Psoas muscle (tissue), 8 donors: ENCODE results near the gene TMEM252. TPM values are rescaled to one million over a fixed set of nuclear protein-coding genes. Genes with fewer than 3 reads are reported as not detected.
A peak's percentile ranks its signal among the peaks of the same experiment; 100 is the strongest.

Experiments used
- ATAC-seq, 4 donors: fragments of 200-7000 bp; cut with Tn5 transposase; one replicate each; pipeline ENCODE4 v1.9.1; 2020; ENCODE audit warnings: moderate library complexity in 3 of 4, mild to moderate bottlenecking in 2 of 4
- DNase-seq, 2 donors: peaks; one replicate each; pipeline ENCODE4 v3.0.0-alpha.2; 2020
- H3K27ac ChIP-seq: fragments of 200-600 bp; one replicate; pipeline ENCODE4 v1.8.0; 2022
- H3K27me3 ChIP-seq, 3 donors: fragments of 200-600 bp in 1 of 3; one replicate each; pipeline versions ENCODE4 v1.6.1 to v1.8.0; 2013 to 2022; ENCODE audit warnings: low read length in 2 of 3, mild to moderate bottlenecking in 2 of 3, moderate library complexity in 1 of 3; ENCODE audit not compliant: insufficient read depth in 3 of 3
- H3K36me3 ChIP-seq, 2 donors: fragments of 200-600 bp in 1 of 2; one replicate each; pipeline versions ENCODE4 v1.6.1 to v1.8.0; 2013 to 2022; ENCODE audit warnings: low read depth in 1 of 2, mild to moderate bottlenecking in 1 of 2, moderate library complexity in 1 of 2; ENCODE audit not compliant: insufficient read depth in 1 of 2
- H3K4me1 ChIP-seq: fragments of 200-600 bp; one replicate; pipeline ENCODE4 v1.8.0; 2022
- H3K4me3 ChIP-seq: fragments of 200-600 bp; one replicate; pipeline ENCODE4 v1.8.0; 2022; ENCODE audit warnings: mild to moderate bottlenecking
- H3K9me3 ChIP-seq: fragments of 200-600 bp; one replicate; pipeline ENCODE4 v1.8.0; 2022
- CTCF ChIP-seq: fragments of 200-600 bp; IDR thresholded peaks from one replicate; pipeline ENCODE4 v1.8.0; 2022; ENCODE audit warnings: antibody characterized with exemption
- WGBS, 3 donors: extraction: QIAGEN DNeasy Blood & Tissue Kit; methylation state at CpG; one replicate each; pipeline versions ENCODE4 v1.1.6 to v1.1.7; 2013; 5-methylcytosine and 5-hydroxymethylcytosine counted together
- intact Hi-C, 2 donors: fragments of 100-400 bp; cut with DNase I; formaldehyde crosslinking; loops; one replicate each; pipeline versions ENCODE4 v1.11.0 to v1.14.2; 2022
- polyA plus RNA-seq, 3 donors: library from polyadenylated mRNA; stranded (reverse); fragments of 200-250 nt; gene quantifications; one replicate each; pipeline ENCODE4 v1.2.3, GENCODE V29; 2013
- total RNA-seq, 4 donors: library from RNA; stranded (reverse); fragmentation: NEBNext Ultra II Directional in 2 of 4; extraction: Animal tissue kit (Norgen Biotek cat#: 25700) in 2 of 4; gene quantifications; one replicate each; pipeline versions ENCODE4 v1.2.1 to v1.2.4, GENCODE V29; 2021 to 2023
- donor health status: healthy with polysubstance abuse.
- donor health status: DM: no; HTN: no; CAD: no; lungs with moderate emphysema.
- donor health status: Bipolar disorder and iron deficiency.
- donor health status: healthy.
- donor health status: DM: yes; HTN: yes; CAD: no.
- donor health status: DM: no; HTN: no; CAD: no.
- donor health status: DM: no; HTN: no; CAD: no.
- donor health status: DM: yes; HTN: yes; CAD: no.

Gene TMEM252
- total and polyA plus RNA-seq, 7 donors, result not detected

- Histone ChIP-seq H3K36me3 (no peaks in the 10 kb centered on the region), H3K27ac (no peak overlapping the region), H3K9me3 (no peaks in the 10 kb centered on the region), H3K4me1 (no peaks in the 10 kb centered on the region), H3K27me3 (no peaks in the 10 kb centered on the region), H3K4me3 (no peak overlapping the region)
- WGBS, 3 donors, result 81 to 92% (median 92%) methylated on average over 4 of the region's 4 CpGs
- ATAC-seq (no peak), DNase-seq (no peak)
- TF ChIP-seq CTCF, result no peak
- intact Hi-C loops, result no loop called here
These were observed 17.2 kb downstream of the TMEM252 start for GRCh38 chr9:68523367-68523936.

GRCh38 chr9:68522954-68523353 is 17.7 kb downstream of the TMEM252 start:
- H3K4me3 ChIP-seq, result no peak overlapping the region
- no peak for ATAC-seq
- intact Hi-C loops, result no loop called here
- no peaks in the 10 kb centered on the region for H3K27me3 ChIP-seq
- no peak overlapping the region for H3K27ac ChIP-seq
- no peaks in the 10 kb centered on the region for H3K4me1 ChIP-seq
- WGBS, 3 donors, result 80 to 87% (median 85%) methylated on average over 3 of the region's 3 CpGs
- DNase-seq, result no peak
- H3K36me3 ChIP-seq, result no peaks in the 10 kb centered on the region
- no peaks in the 10 kb centered on the region for H3K9me3 ChIP-seq
- no peak for TF ChIP-seq CTCF

- H3K27me3 ChIP-seq, result no peaks in the 10 kb centered on the region
- intact Hi-C loops, result no loop called here
- no peaks in the 10 kb centered on the region for H3K4me1 ChIP-seq
- no peak for ATAC-seq
- no peaks in the 10 kb centered on the region for H3K36me3 ChIP-seq
- no peaks in the 10 kb centered on the region for H3K9me3 ChIP-seq
- 62 to 72% (median 70%) methylated on average over 4 of the region's 4 CpGs for WGBS, 3 donors
- H3K4me3 ChIP-seq, result no peak overlapping the region
- no peak for DNase-seq
- no peak overlapping the region for H3K27ac ChIP-seq
- no peak for TF ChIP-seq CTCF
These were observed 18.6 kb downstream of the TMEM252 start for GRCh38 chr9:68522131-68522530.

- Histone ChIP-seq H3K4me3 (no peak overlapping the region), H3K27me3 (no peaks in the 10 kb centered on the region), H3K4me1 (peaks cover 6% of the 10 kb centered on the region), H3K27ac (peak overlapping the region; percentile 60), H3K36me3 (no peaks in the 10 kb centered on the region), H3K9me3 (no peaks in the 10 kb centered on the region)
- DNase-seq, result peak; percentile 23 to 58
- intact Hi-C loops, result no loop called here
- ATAC-seq, result peak; percentile 92 to 98 (median 96)
- 73 to 90% (median 82%) methylated on average over 4 of the region's 4 CpGs for WGBS, 3 donors
- TF ChIP-seq CTCF, result no peak
These were observed 25.2 kb downstream of the TMEM252 start for GRCh38 chr9:68515326-68516017.
